HCT116 (cell line): Measurements from ENCODE around the gene SUPT3H. TPM values are rescaled to one million over a fixed set of nuclear protein-coding genes. Genes with fewer than 3 reads are reported as not detected.

Experiments
- ATAC-seq: fragments of 200-7000 bp; cut with Tn5 transposase; 2 replicates; pipeline ENCODE4 v1.9.1; 2020; ENCODE audit warnings: mild to moderate bottlenecking, moderate library complexity
- BruUV-seq: library from RNA; stranded (reverse); fragments of 400-500 nt; replicated peaks from 2 replicates; lab custom pipeline; 2021; lab: Mats Ljungman, UMichigan
- CTCF ChIA-PET: fragments of 300-600 bp; sonication (Branson Sonifier 250); formaldehyde crosslinking; loops from one replicate; lab custom pipeline; 2021; ENCODE audit warnings: antibody characterized with exemption; lab: Charles Lee
- POLR2A ChIA-PET: fragments of 300-600, 350-600 bp; sonication (Branson Sonifier 250); formaldehyde crosslinking; loops from one replicate; lab custom pipeline; 2021; ENCODE audit warnings: antibody characterized with exemption; lab: Charles Lee
- RAD21 ChIA-PET, 2 experiments: fragments of 300-600 bp; sonication (Branson Sonifier 250); formaldehyde crosslinking; loops; one replicate each; lab custom pipeline; 2023; ENCODE audit warnings: low total read pairs in 2 of 2; ENCODE audit not compliant: uncharacterized antibody in 2 of 2, unreplicated experiment in 2 of 2, low non-redundant PET in 1 of 2; lab: Charles Lee
- DNase-seq: peaks from one replicate; pipeline ENCODE4 v3.0.0-alpha.2; 2010; ENCODE audit warnings: low read depth, low spot score
- H2AFZ ChIP-seq: fragments of 200-600 bp; shearing (Covaris generic), sonication (generic); 2 replicates; pipeline ENCODE4 v1.6.1; 2017; ENCODE audit warnings: low read depth, mixed run types, mixed read lengths, antibody characterized with exemption, low read length; ENCODE audit not compliant: poor library complexity, severe bottlenecking
- H3K27ac ChIP-seq: 2 replicates; pipeline ENCODE4 v1.5.1; 2012; ENCODE audit warnings: low read depth, low read length
- H3K27me3 ChIP-seq: fragments of 200-600 bp; sonication (generic); 2 replicates; pipeline ENCODE4 v1.6.1; 2016; ENCODE audit warnings: mixed run types, low read length, mixed read lengths; ENCODE audit not compliant: insufficient read depth
- H3K36me3 ChIP-seq, 2 experiments: fragments of 200-500 bp in 1 of 2; fragments of 200-600 bp in 1 of 2; sonication (Bioruptor generic) in 1 of 2; sonication (generic) in 1 of 2; 2 replicates each; pipeline versions ENCODE4 v1.5.1 to v1.6.1; 2014 to 2016; ENCODE audit warnings: low read length in 2 of 2, inconsistent platforms in 1 of 2, mixed read lengths in 1 of 2, mixed run types in 1 of 2; ENCODE audit not compliant: insufficient read depth in 2 of 2, control insufficient read depth in 1 of 2
- H3K4me1 ChIP-seq, 2 experiments: fragments of 200-600 bp in 1 of 2; sonication (generic) in 1 of 2; 2 replicates each; pipeline versions ENCODE4 v1.5.1 to v1.6.1; 2012 to 2017; ENCODE audit warnings: low read length in 2 of 2, inconsistent platforms in 1 of 2, mild to moderate bottlenecking in 1 of 2, mixed read lengths in 1 of 2, mixed run types in 1 of 2, moderate library complexity in 1 of 2; ENCODE audit not compliant: insufficient read depth in 2 of 2, control insufficient read depth in 1 of 2
- H3K4me2 ChIP-seq: fragments of 200-600 bp; sonication (generic); 2 replicates; pipeline ENCODE4 v1.6.1; 2017; ENCODE audit warnings: mixed run types, low read length, mixed read lengths
- H3K4me3 ChIP-seq, 2 experiments: fragments of 200-600 bp in 1 of 2; sonication (generic) in 1 of 2; replicated peaks in 1 of 2; 2 replicates each; pipeline ENCODE4 v1.5.1; 2011 to 2016; ENCODE audit warnings: low read length in 2 of 2, control low read depth in 1 of 2, low read depth in 1 of 2, mild to moderate bottlenecking in 1 of 2, mixed read lengths in 1 of 2, mixed run types in 1 of 2
- H3K79me2 ChIP-seq: fragments of 200-600 bp; sonication (generic); 2 replicates; pipeline ENCODE4 v1.6.1; 2017; ENCODE audit warnings: mild to moderate bottlenecking, mixed run types, low read length, moderate library complexity, mixed read lengths; ENCODE audit not compliant: insufficient read depth
- H3K9ac ChIP-seq: fragments of 200-600 bp; sonication (generic); 2 replicates; pipeline ENCODE4 v1.6.1; 2016; ENCODE audit warnings: low read length, mixed read lengths
- H3K9me2 ChIP-seq: fragments of 200-600 bp; sonication (generic), shearing (Covaris generic); 2 replicates; pipeline ENCODE4 v1.6.1; 2017; ENCODE audit warnings: mixed run types, mild to moderate bottlenecking, moderate library complexity; ENCODE audit not compliant: insufficient read depth
- H3K9me3 ChIP-seq, 2 experiments: fragments of 200-500 bp in 1 of 2; fragments of 200-600 bp in 1 of 2; sonication (Bioruptor generic) in 1 of 2; sonication (generic) in 1 of 2; 2 replicates each; pipeline ENCODE4 v1.6.1; 2014 to 2017; ENCODE audit warnings: low read length in 2 of 2, mixed read lengths in 2 of 2, inconsistent platforms in 1 of 2, low read depth in 1 of 2, mild to moderate bottlenecking in 1 of 2, mixed run types in 1 of 2, moderate library complexity in 1 of 2; ENCODE audit not compliant: control insufficient read depth in 1 of 2, insufficient read depth in 1 of 2
- H4K20me1 ChIP-seq: fragments of 200-600 bp; sonication (generic), shearing (Covaris generic); 2 replicates; pipeline ENCODE4 v1.6.1; 2017; ENCODE audit warnings: mixed run types, mild to moderate bottlenecking, moderate library complexity; ENCODE audit not compliant: insufficient read depth
- CEBPB ChIP-seq: IDR thresholded peaks from 2 replicates; pipeline ENCODE4 v1.6.1; 2012; ENCODE audit warnings: low read depth
- EGR1 ChIP-seq: IDR thresholded peaks from 2 replicates; pipeline ENCODE4 v1.6.1; 2012; ENCODE audit warnings: low read depth
- EZH2 ChIP-seq: fragments of 200-600 bp; sonication (generic); IDR thresholded peaks from 2 replicates; pipeline ENCODE4 v1.6.1; 2017; ENCODE audit warnings: antibody characterized with exemption, mixed run types
- FOSL1 ChIP-seq: IDR thresholded peaks from 2 replicates; pipeline ENCODE4 v1.6.1; 2012; ENCODE audit warnings: low read depth
- SIN3A ChIP-seq: IDR thresholded peaks from 2 replicates; pipeline ENCODE4 v1.6.1; 2012; ENCODE audit warnings: low read depth
- SP1 ChIP-seq: IDR thresholded peaks from 2 replicates; pipeline ENCODE4 v1.6.1; 2012; ENCODE audit warnings: low read depth
- YY1 ChIP-seq: IDR thresholded peaks from 2 replicates; pipeline ENCODE4 v1.6.1; 2011; ENCODE audit warnings: low read length, low read depth, moderate library complexity, mild to moderate bottlenecking; ENCODE audit not compliant: insufficient replicate concordance; ENCODE audit errors: extremely low read depth
- ZFX ChIP-seq: fragments of 450-650 bp; IDR thresholded peaks from 2 replicates; pipeline ENCODE4 v1.6.1; 2017
- intact Hi-C: fragments of 100-400 bp; cut with micrococcal nuclease; formaldehyde crosslinking; loops from 2 replicates; pipeline ENCODE4 v1.10.0; 2022
- total RNA-seq: library from RNA; stranded (reverse); gene quantifications from one replicate; pipeline ENCODE4 v1.2.1, GENCODE V29; 2021; ENCODE audit not compliant: unreplicated experiment
- TF ChIP-seq, protein P1 (sequence below): IDR thresholded peaks from 2 replicates; pipeline ENCODE4 v1.6.1; 2012; ENCODE audit warnings: low read depth
- TF ChIP-seq, protein P2 (sequence below): IDR thresholded peaks from 2 replicates; pipeline ENCODE4 v1.6.1; 2012

The SUPT3H gene
- total RNA-seq, 1 experiment from 2014 or later, result 7.4 TPM

DNA sequence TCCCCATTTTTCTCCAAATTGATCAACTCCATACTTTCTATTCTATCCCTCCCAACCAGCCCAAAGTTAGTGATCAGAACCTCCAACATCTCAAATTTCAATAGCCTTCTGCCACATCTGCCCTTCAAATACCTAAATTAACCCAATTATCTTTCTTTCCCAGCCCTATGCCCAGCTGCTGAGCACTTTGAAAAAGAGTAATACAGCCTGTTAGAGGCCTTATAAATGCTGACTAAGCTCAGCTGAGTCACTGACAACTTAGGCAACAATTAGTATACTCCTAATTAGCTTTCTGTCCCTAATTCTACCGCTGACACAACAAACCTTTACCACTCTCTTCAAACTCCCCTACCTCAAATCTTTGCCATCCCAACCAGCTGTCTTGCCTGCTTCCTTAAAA lies 26.1 kb downstream of the SUPT3H start:
- intact Hi-C loops, result no loop called here
- RAD21 ChIA-PET, result no interaction called here
- BruUV-seq, result no TSS peak
- CTCF ChIA-PET, result interaction anchor here (1.4 kb wide), 1 partner anchor 12 kb away, joined by 3 read pairs; no protein-coding TSS in a partner anchor
- no peak overlapping the region for H3K4me3 ChIP-seq
- TF ChIP-seq ZFX (no peak), SP1 (no peak), YY1 (no peak), EZH2 (no peak), EGR1 (no peak), CEBPB (no peak), FOSL1 (no peak), SIN3A (no peak)
- TF ChIP-seq, protein P1, sequence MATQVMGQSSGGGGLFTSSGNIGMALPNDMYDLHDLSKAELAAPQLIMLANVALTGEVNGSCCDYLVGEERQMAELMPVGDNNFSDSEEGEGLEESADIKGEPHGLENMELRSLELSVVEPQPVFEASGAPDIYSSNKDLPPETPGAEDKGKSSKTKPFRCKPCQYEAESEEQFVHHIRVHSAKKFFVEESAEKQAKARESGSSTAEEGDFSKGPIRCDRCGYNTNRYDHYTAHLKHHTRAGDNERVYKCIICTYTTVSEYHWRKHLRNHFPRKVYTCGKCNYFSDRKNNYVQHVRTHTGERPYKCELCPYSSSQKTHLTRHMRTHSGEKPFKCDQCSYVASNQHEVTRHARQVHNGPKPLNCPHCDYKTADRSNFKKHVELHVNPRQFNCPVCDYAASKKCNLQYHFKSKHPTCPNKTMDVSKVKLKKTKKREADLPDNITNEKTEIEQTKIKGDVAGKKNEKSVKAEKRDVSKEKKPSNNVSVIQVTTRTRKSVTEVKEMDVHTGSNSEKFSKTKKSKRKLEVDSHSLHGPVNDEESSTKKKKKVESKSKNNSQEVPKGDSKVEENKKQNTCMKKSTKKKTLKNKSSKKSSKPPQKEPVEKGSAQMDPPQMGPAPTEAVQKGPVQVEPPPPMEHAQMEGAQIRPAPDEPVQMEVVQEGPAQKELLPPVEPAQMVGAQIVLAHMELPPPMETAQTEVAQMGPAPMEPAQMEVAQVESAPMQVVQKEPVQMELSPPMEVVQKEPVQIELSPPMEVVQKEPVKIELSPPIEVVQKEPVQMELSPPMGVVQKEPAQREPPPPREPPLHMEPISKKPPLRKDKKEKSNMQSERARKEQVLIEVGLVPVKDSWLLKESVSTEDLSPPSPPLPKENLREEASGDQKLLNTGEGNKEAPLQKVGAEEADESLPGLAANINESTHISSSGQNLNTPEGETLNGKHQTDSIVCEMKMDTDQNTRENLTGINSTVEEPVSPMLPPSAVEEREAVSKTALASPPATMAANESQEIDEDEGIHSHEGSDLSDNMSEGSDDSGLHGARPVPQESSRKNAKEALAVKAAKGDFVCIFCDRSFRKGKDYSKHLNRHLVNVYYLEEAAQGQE, result no peak
- TF ChIP-seq, protein P2, sequence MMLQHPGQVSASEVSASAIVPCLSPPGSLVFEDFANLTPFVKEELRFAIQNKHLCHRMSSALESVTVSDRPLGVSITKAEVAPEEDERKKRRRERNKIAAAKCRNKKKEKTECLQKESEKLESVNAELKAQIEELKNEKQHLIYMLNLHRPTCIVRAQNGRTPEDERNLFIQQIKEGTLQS, result no peak
- TF ChIP-seq, all 23 proteins: peak for 0
- H3K79me2 ChIP-seq, result no peaks in the 10 kb centered on the region
- no peaks in the 10 kb centered on the region for H4K20me1 ChIP-seq
- no peak overlapping the region for H2AFZ ChIP-seq
- no peak overlapping the region for H3K27ac ChIP-seq
- H3K9me3 ChIP-seq, result no peaks in the 10 kb centered on the region
- no peak for DNase-seq
- POLR2A ChIA-PET, result interaction anchor here (0.9 kb wide), 1 partner anchor 12 kb away, joined by 3 read pairs; no protein-coding TSS in a partner anchor
- no peak overlapping the region for H3K4me2 ChIP-seq
- ATAC-seq, result no peak
- H3K4me1 ChIP-seq, result no peaks in the 10 kb centered on the region
- no peaks in the 10 kb centered on the region for H3K36me3 ChIP-seq
- H3K9me2 ChIP-seq, result no peaks in the 10 kb centered on the region
- no peaks in the 10 kb centered on the region for H3K27me3 ChIP-seq
- no peak overlapping the region for H3K9ac ChIP-seq
